Sigmoid colon (tissue), 7 donors: Measurements from ENCODE around the gene NUP98. TPM values are rescaled to one million over a fixed set of nuclear protein-coding genes. Genes with fewer than 3 reads are reported as not detected.

Experiments used
- DNase-seq: peaks from one replicate; pipeline ENCODE4 v3.0.0-alpha.2; 2019
- H3K27ac ChIP-seq, 4 donors: fragments of 200-600 bp; sonication (generic); one replicate each; pipeline ENCODE4 v1.5.1; 2016 to 2019; ENCODE audit warnings: mild to moderate bottlenecking in 1 of 4
- H3K27me3 ChIP-seq, 3 donors: fragments of 200-600 bp; sonication (generic); one replicate each; pipeline ENCODE4 v1.5.1; 2019; ENCODE audit warnings: mild to moderate bottlenecking in 1 of 3
- H3K36me3 ChIP-seq, 4 donors: fragments of 200-600 bp; sonication (generic); one replicate each; pipeline ENCODE4 v1.5.1; 2016 to 2019
- H3K4me1 ChIP-seq, 4 donors: fragments of 200-600 bp; sonication (generic); one replicate each; pipeline ENCODE4 v1.5.1; 2017 to 2019
- H3K4me3 ChIP-seq, 4 donors: fragments of 200-600 bp; sonication (generic); one replicate each; pipeline ENCODE4 v1.5.1; 2017 to 2019; ENCODE audit warnings: mild to moderate bottlenecking in 2 of 4, moderate library complexity in 1 of 4
- H3K9me3 ChIP-seq, 4 donors: fragments of 200-600 bp in 3 of 4; sonication (generic) in 3 of 4; one replicate each; pipeline versions ENCODE4 v1.5.1 to v1.6.1; 2013 to 2019
- CTCF ChIP-seq, 4 experiments: fragments of 450-650 bp in 3 of 4; fragments of 200-600 bp in 1 of 4; IDR thresholded peaks; one replicate each; pipeline ENCODE4 v1.5.1; 2016 to 2019; ENCODE audit warnings: antibody characterized with exemption in 4 of 4, mild to moderate bottlenecking in 3 of 4, moderate library complexity in 2 of 4
- EP300 ChIP-seq, 4 donors: sonication (generic); formaldehyde crosslinking; IDR thresholded peaks; one replicate each; pipeline ENCODE4 v1.6.1; 2017; ENCODE audit warnings: antibody characterized with exemption in 4 of 4
- POLR2A ChIP-seq, 2 donors: fragments of 450-650 bp; IDR thresholded peaks; one replicate each; pipeline ENCODE4 v1.6.1; 2016; ENCODE audit warnings: antibody characterized with exemption in 2 of 2, mild to moderate bottlenecking in 2 of 2, moderate library complexity in 2 of 2
- POLR2AphosphoS5 ChIP-seq, 4 donors: sonication (generic); formaldehyde crosslinking; IDR thresholded peaks; one replicate each; pipeline ENCODE4 v1.6.1; 2017; ENCODE audit warnings: antibody characterized with exemption in 4 of 4
- WGBS, 2 donors: extraction: QIAGEN DNeasy Blood & Tissue Kit; methylation state at CpG; one replicate each; pipeline ENCODE4 v1.1.7; 2013; 5-methylcytosine and 5-hydroxymethylcytosine counted together
- intact Hi-C: fragments of 100-400 bp; cut with DNase I; formaldehyde crosslinking; loops from one replicate; pipeline ENCODE4 v1.15.1; 2023
- polyA plus RNA-seq, 3 donors: library from polyadenylated mRNA; stranded (reverse); fragments of 200-250 nt; gene quantifications; one replicate each; pipeline ENCODE4 v1.2.3, GENCODE V29; 2013
- total RNA-seq, 4 donors: library from RNA; depleted of rRNA; stranded (reverse); fragments of >200 nt; gene quantifications; one replicate each; pipeline ENCODE4 v1.1.0, GENCODE V29; 2016
- donor health status: healthy with polysubstance abuse.
- donor health status: Bipolar disorder and iron deficiency.
- donor health status: healthy.

NUP98 gene
- total and polyA plus RNA-seq, 7 donors, result 14.4 to 158 (median 83.5) TPM

- no peak for TF ChIP-seq POLR2AphosphoS5 (IDR thresholded peaks at IDR 0.05)
- TF ChIP-seq EP300 (IDR thresholded peaks at IDR 0.05), result no peak
- no peak for TF ChIP-seq CTCF (IDR thresholded peaks at IDR 0.05)
- TF ChIP-seq POLR2A (IDR thresholded peaks at IDR 0.05), result no peak
- DNase-seq, result no peak
- peaks cover 0 to 30% (median 2%) of the 10 kb centered on the region in 4 donors for H3K36me3 ChIP-seq
- no peak overlapping the region for H3K27ac ChIP-seq
- intact Hi-C loops, result no loop called here
- H3K27me3 ChIP-seq, result no peaks in the 10 kb centered on the region
- no peak overlapping the region for H3K4me3 ChIP-seq
- H3K4me1 ChIP-seq, result peaks cover 2 to 45% (median 34%) of the 10 kb centered on the region in 4 donors
- WGBS, 2 donors, result 83 to 90% methylated on average over 2 of the region's 2 CpGs
- no peaks in the 10 kb centered on the region for H3K9me3 ChIP-seq
Measured at GRCh38 chr11:3833449-3833848, 36.1 kb upstream of the NUP98 start.

GRCh38 chr11:3832816-3833215 is 35.5 kb upstream of the NUP98 start:
- Histone ChIP-seq H3K27ac (no peak overlapping the region), H3K36me3 (peaks cover 2 to 35% (median 3%) of the 10 kb centered on the region in 4 donors), H3K4me1 (peaks cover 2 to 39% (median 29%) of the 10 kb centered on the region in 4 donors), H3K27me3 (no peaks in the 10 kb centered on the region), H3K4me3 (no peak overlapping the region), H3K9me3 (no peaks in the 10 kb centered on the region)
- 92 to 97% methylated on average over 2 of the region's 2 CpGs for WGBS, 2 donors
- intact Hi-C loops, result no loop called here
- TF ChIP-seq POLR2AphosphoS5 (IDR thresholded peaks at IDR 0.05) (no peak), POLR2A (IDR thresholded peaks at IDR 0.05) (no peak), CTCF (IDR thresholded peaks at IDR 0.05) (no peak), EP300 (IDR thresholded peaks at IDR 0.05) (no peak)
- DNase-seq, result no peak

DNA sequence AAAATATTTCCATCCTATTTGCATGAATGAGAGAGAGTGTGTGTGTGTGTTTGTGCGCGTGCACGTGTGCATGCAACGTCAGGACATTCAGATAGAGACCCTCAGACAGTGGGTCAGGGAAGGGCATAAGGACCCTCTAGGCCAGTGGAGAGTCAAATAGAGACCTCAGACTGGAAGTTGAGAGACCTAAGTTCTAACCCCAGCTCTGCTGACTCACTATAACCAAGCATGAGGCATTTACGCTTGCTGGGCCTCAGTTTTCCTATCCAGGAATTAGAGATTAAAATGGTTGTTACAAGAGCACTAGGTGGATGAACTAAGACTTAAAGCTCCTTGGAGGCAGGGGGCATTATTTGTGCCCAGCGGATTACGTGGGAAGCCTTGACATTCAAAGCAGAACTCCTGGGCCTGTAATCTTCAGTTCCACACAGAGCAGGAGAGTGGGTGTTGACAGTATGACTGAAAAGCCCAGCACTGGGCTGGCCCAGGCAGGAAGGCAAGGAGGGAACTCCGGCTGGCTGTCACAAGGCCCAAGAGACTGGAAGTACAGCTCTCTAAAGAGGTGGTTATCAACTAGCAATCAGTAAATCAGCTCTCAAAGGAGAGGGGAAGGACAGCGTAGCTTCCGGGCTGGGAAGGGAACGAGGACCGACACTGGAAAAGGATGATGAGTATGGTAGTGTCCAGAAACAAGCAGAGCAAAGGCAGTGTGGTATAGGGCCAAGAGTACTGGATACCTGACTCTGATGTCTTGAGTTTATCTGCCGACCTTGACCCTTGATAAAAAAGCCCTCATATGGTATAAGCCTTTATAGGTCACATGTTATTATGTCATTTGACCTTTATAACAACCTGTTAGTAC is 34.3 kb upstream of the NUP98 start:
- Histone ChIP-seq H3K36me3 (peaks cover 12 to 47% (median 14%) of the 10 kb centered on the region in 4 donors), H3K4me1 (peaks cover 2 to 29% (median 23%) of the 10 kb centered on the region in 4 donors), H3K27ac (peak overlapping the region in 1 of 4 donors; percentile 14), H3K4me3 (no peak overlapping the region), H3K27me3 (no peaks in the 10 kb centered on the region), H3K9me3 (no peaks in the 10 kb centered on the region)
- no peak for TF ChIP-seq POLR2AphosphoS5 (IDR thresholded peaks at IDR 0.05)
- no peak for TF ChIP-seq POLR2A (IDR thresholded peaks at IDR 0.05)
- TF ChIP-seq EP300 (IDR thresholded peaks at IDR 0.05), result no peak
- TF ChIP-seq CTCF (IDR thresholded peaks at IDR 0.05), result no peak
- WGBS, 2 donors, result 81 to 82% methylated on average over 12 to 13 of the region's 13 CpGs
- DNase-seq, result no peak
- intact Hi-C loops, result no loop called here

DNA sequence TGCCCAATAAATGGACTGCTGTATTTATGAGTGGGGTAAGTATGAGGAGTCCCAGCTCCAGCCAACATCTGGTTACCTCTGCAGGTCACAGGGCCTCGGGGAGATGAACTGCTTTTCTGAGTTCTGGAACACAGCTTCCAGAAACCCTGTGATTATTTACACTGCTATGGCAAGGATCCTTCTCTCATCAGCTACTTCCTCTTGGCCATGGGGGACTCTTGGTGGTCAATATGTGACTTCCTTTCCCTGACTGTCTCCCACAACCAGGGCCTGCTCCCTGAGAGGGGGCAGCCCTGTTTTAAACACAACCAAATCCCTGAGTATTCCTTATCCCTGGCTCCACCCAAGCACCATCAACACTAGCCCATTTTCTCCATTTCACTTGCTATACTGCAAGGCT is 33.4 kb upstream of the NUP98 start:
- Histone ChIP-seq H3K27ac (no peak overlapping the region), H3K4me3 (no peak overlapping the region), H3K36me3 (peaks cover 12 to 52% (median 17%) of the 10 kb centered on the region in 4 donors), H3K27me3 (no peaks in the 10 kb centered on the region), H3K4me1 (peaks cover 2 to 28% (median 17%) of the 10 kb centered on the region in 4 donors), H3K9me3 (no peaks in the 10 kb centered on the region)
- no peak for DNase-seq
- intact Hi-C loops, result no loop called here
- TF ChIP-seq POLR2A (IDR thresholded peaks at IDR 0.05) (no peak), CTCF (IDR thresholded peaks at IDR 0.05) (no peak), EP300 (IDR thresholded peaks at IDR 0.05) (no peak), POLR2AphosphoS5 (IDR thresholded peaks at IDR 0.05) (no peak)
- 64 to 76% methylated on average over 1 of the region's 1 CpG for WGBS, 2 donors
